GM21529 (cell line): Measurements from ENCODE around the gene DDB1.

Experiments
- ATAC-seq: cut with Tn5 transposase; IDR thresholded peaks from one replicate; pipeline ENCODE4 v1.9.1; 2021; ENCODE audit not compliant: unreplicated experiment

The DDB1 gene

DNA sequence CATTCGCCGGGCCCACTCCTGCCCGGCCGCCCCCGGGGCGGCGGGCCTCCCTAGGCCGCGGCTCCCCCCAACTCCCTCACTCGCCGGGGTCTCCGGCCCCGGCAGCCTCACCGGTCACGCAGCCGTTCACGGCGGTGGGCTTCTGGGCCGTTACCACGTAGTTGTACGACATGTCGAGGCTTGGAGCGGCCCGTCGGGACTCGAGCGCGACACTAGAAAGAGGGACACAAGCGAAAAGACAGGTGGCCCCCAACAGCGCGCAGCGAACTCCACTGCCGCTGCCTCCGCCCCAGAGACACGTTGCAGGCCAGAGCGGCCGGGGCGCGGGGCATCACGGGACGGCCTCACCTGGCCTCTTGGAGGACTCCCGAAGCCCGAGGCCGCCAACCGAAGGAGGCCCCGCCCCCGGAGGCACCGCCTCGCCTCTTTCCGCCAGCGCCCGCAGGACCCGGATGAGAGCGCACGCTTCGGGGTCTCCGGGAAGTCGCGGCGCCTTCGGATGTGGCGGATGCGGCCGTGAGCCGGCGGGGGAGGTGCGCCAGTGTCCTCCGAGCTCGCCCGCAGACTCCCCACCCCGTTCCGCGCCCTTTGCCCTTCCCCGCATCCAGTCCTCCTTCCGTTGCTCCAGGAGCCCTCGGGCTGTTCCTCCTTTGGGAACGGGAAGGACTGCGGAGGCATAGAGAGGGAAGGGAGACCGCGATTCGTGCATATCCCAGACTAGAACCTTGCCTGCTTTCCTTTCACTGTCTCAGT lies at the start of gene DDB1, which contains the start of gene TKFC:
TSS of gene DDB1 (minus strand) at position 309 of the 753 bp plus-strand sequence. CDS start at position 172, 137 bp downstream.
TSS of gene TKFC (plus strand) at position 432 of the 753 bp plus-strand sequence. CDS start 1,501 bp downstream, outside the sequence.
- peak; percentile 89 for ATAC-seq

GRCh38 chr11:61380884-61381283 lies 48.0 kb upstream of the DDB1 start:
- no peak for ATAC-seq

DNA sequence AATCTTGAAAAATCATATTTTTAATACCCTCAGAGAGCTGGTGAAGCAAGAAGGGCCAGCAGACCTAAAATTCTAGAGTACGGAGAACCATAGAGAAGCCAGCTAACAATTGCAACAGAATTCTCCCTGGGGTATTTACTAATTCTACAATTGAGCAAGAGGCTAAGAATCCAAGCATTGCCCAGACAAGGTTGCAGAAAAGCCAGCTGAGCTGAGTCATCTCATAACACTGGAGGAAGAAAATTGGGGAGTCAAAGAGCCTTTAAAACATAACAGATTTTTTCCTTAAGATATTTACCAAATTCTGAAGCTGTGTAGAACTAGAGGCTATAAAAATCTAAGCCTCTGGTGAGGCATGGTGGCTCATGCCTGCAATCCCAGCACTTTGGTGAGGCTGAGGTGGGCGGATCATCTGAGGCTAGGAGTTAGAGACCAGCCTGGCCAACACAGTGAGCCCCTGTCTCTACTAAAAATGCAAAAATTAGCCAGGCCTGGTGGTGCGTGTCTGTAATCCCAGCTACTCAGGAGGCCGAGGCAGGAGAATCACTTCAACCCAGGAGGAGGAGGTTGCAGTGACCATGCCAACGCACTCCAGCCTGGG lies 45.9 kb upstream of the DDB1 start:
- no peak for ATAC-seq

GRCh38 chr11:61377461-61378160 lies 44.7 kb upstream of the DDB1 start:
- ATAC-seq, result no peak

DNA sequence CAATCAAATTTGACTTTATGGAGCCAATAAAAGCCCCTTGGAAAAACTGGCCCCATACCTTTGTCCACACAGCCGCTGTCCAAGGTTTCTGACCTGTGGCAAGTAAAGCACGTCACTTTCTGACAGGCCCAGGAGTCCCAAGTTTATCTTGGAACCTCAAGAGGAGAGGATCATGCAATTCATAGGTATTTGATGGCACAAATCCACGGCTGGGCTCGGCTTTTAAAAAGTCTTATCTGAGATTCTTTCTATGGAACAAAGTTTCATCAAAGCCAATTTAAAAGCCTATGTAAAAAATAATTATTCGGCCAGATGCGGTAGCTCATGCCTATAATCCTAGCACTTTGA lies 42.8 kb upstream of the DDB1 start:
- no peak for ATAC-seq

DNA sequence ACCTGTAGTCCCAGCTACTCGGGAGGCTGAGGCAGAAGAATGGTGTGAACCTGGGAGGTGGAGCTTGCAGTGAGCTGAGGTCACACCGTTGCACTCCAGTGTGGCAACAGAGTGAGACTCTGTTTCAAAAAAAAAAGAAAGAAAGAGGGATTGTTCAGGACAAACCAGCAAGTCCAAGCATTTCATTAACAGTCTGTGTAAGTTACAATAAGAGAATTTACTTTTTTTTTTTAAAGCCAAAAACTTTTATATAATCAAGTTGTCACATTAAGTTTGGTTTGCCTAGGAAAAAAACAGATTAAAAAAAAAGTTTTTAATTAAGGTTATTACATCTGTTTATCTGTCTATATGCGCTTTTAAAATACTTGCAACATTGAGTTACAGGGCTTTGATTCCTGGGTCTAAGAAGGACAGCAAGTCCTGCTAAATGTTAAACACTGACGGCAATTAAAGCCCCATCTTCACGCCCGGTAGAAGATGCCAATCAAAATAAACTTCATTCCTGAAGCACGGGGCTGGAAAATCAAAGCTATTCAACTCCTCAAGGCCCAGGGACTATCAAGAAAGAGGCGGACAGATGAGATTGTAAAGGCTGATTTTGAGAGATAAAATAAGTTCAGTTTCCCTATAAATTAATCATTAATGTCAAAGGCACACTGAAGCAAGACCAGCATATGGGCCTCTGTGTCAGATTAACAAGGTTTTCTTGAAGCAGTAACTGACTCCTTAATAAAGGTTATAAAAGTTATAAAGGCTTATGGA lies 39.9 kb upstream of the DDB1 start:
- ATAC-seq, result no peak

DNA sequence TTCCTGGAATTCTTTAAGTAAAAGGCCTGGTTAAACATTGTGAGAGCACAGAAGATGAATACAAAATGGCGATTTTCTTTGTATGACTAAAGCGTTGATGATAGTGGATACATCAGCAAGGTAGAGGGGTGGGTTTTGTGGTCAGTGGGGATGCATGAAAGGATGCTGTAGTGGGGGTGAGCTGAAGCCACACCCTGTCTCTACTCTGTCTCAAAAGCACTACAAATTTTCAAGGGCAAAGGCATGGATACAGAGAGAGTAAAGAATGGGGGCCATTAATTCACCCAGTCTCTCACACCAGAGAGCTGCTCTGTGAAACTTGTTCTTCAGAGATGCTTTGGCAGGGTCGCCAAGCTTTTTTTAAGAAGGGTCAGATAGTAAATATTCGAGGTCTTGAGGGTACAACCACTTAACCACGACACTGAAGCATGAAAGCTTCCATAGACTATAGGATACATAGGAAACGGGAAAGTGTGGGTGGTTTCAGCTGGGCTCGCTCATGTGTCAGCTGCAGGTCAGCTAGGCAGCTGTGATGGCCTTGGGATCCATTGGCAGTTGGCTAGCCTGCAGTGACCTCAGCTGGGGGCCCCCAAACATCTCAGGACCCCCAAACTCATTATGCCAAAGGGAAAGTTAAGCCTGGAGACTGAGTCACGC lies 37.6 kb upstream of the DDB1 start:
- no peak for ATAC-seq

- no peak for ATAC-seq
Observed at GRCh38 chr11:61369372-61370348, 36.8 kb upstream of the DDB1 start.

DNA sequence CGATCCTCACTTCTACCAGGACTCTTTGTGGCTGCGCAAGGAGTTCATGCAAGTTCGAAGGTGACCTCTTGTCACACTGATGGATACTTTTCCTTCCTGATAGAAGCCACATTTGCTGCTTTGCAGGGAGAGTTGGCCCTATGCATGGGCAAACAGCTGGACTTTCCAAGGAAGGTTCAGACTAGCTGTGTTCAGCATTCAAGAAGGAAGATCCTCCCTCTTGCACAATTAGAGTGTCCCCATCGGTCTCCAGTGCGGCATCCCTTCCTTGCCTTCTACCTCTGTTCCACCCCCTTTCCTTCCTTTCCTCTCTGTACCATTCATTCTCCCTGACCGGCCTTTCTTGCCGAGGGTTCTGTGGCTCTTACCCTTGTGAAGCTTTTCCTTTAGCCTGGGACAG lies 35.7 kb upstream of the DDB1 start:
- ATAC-seq, result no peak

- no peak for ATAC-seq
Observed at GRCh38 chr11:61367406-61367805, 34.5 kb upstream of the DDB1 start.

- no peak for ATAC-seq
Observed at GRCh38 chr11:61364012-61364675, 31.2 kb upstream of the DDB1 start.

GRCh38 chr11:61362542-61362875 lies 29.6 kb upstream of the DDB1 start:
- no peak for ATAC-seq

DNA sequence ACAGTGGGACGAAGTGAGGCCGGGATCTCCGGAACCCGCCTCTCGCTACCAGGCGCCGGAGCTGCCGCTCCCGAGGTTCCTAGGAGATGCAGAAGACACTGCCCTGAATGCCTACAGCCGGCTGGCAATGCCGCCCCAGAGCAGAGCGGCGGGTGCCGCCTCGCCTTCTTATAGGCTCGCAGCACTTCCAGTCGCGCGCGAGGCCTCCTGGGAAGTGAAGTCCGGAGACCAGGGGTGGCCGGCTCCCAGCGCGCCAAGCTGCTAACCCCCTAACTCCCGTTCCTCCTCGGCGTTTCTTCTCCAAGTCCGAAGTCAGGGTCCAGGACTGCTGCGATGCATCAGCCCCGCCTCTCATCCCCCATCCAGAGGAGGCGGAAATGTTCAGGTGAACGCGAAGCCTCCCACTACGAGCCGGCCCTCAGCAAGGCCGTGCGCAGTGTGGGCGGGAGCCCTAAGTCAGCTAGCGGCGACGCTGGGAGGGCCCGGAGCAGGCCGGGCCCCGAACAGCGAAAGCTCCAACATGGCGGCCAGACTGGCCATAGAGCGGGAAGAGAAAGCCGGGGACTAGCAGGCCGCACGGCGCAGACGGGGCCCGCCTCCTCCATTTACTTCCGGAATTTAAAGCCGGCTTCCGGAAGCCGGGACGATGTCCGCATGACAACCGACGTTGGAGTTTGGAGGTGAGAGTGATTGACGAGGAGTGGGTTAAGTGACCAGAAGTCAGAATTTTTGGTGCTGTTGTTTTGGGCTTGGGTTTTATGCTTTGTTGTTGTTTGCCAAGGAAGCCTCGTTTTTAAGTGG lies 29.0 kb upstream of the DDB1 start, which contains the start of the genes CYB561A3 and TMEM138:
TSS of gene CYB561A3 (minus strand) at position 142 of the 801 bp plus-strand sequence. CDS start 5,169 bp downstream, outside the sequence.
TSS of gene TMEM138 (plus strand) at position 634 of the 801 bp plus-strand sequence. CDS start 2,017 bp downstream, outside the sequence.
- ATAC-seq, result peak; percentile 77

- ATAC-seq, result peak; percentile 1
Observed at GRCh38 chr11:61361237-61361740, 28.4 kb upstream of the DDB1 start.

GRCh38 chr11:61359516-61359915 lies 26.6 kb upstream of the DDB1 start:
- ATAC-seq, result no peak

- no peak for ATAC-seq
Observed at GRCh38 chr11:61358566-61358965, 25.7 kb upstream of the DDB1 start.

- ATAC-seq, result no peak
Observed at GRCh38 chr11:61357894-61358239, 25.0 kb upstream of the DDB1 start.
